Measurements from ENCODE around the gene OCEL1.
A peak's percentile ranks its signal among the peaks of the same experiment; 100 is the strongest.

The OCEL1 gene

GRCh38 chr19:17240062-17240752, 14.2 kb downstream of the OCEL1 start:
- peaks cover 18% of the 10 kb centered on the region for H3K4me1 ChIP-seq
- DNase-seq (ENCODE audit: low spot score in 2 of 2): no peak
- in situ Hi-C loops (cut with MboI; ENCODE audit: low sequenced_read_pairs): no loop called here
- peaks cover 29% of the 10 kb centered on the region for H3K36me3 ChIP-seq (replicated peaks)
- H3K27me3 ChIP-seq (ENCODE audit: low read depth): no peaks in the 10 kb centered on the region
- no peak overlapping the region for H3K4me3 ChIP-seq
- H3K9me3 ChIP-seq: no peaks in the 10 kb centered on the region

- H3K4me3 ChIP-seq: no peak overlapping the region
- peaks cover 18% of the 10 kb centered on the region for H3K4me1 ChIP-seq
- H3K27me3 ChIP-seq (ENCODE audit: low read depth): no peaks in the 10 kb centered on the region
- peaks cover 28% of the 10 kb centered on the region for H3K36me3 ChIP-seq (replicated peaks)
- in situ Hi-C loops (cut with MboI; ENCODE audit: low sequenced_read_pairs): no loop called here
- H3K9me3 ChIP-seq: no peaks in the 10 kb centered on the region
- no peak for DNase-seq (ENCODE audit: low spot score in 2 of 2)
Measured at GRCh38 chr19:17240826-17241399, 14.9 kb downstream of the OCEL1 start.

GRCh38 chr19:17242431-17243208, 16.6 kb downstream of the OCEL1 start:
- no peaks in the 10 kb centered on the region for H3K9me3 ChIP-seq
- H3K36me3 ChIP-seq (replicated peaks): peaks cover 25% of the 10 kb centered on the region
- H3K4me1 ChIP-seq: peaks cover 29% of the 10 kb centered on the region
- no peaks in the 10 kb centered on the region for H3K27me3 ChIP-seq (ENCODE audit: low read depth)
- no peak for DNase-seq (ENCODE audit: low spot score in 2 of 2)
- in situ Hi-C loops (cut with MboI; ENCODE audit: low sequenced_read_pairs): no loop called here
- peak overlapping the region; percentile 82 for H3K4me3 ChIP-seq

GRCh38 chr19:17243211-17243829, 17.3 kb downstream of the OCEL1 start:
- Histone ChIP-seq H3K9me3 (no peaks in the 10 kb centered on the region), H3K4me1 (peaks cover 29% of the 10 kb centered on the region), H3K4me3 (peak overlapping the region; percentile 82), H3K36me3 (replicated peaks) (peaks cover 18% of the 10 kb centered on the region), H3K27me3 (ENCODE audit: low read depth) (no peaks in the 10 kb centered on the region)
- no peak for DNase-seq (ENCODE audit: low spot score in 2 of 2)
- in situ Hi-C loops (cut with MboI; ENCODE audit: low sequenced_read_pairs): no loop called here

GRCh38 chr19:17243830-17244617, 18.0 kb downstream of the OCEL1 start:
- no peaks in the 10 kb centered on the region for H3K9me3 ChIP-seq
- DNase-seq (ENCODE audit: low spot score in 2 of 2): peak; percentile 57 to 88
- H3K4me3 ChIP-seq: peak overlapping the region; percentile 82
- in situ Hi-C loops (cut with MboI; ENCODE audit: low sequenced_read_pairs): no loop called here
- peaks cover 29% of the 10 kb centered on the region for H3K4me1 ChIP-seq
- H3K36me3 ChIP-seq (replicated peaks): peaks cover 11% of the 10 kb centered on the region
- no peaks in the 10 kb centered on the region for H3K27me3 ChIP-seq (ENCODE audit: low read depth)

- Histone ChIP-seq H3K36me3 (replicated peaks) (peaks cover 10% of the 10 kb centered on the region), H3K4me3 (peak overlapping the region; percentile 82), H3K9me3 (no peaks in the 10 kb centered on the region), H3K27me3 (ENCODE audit: low read depth) (no peaks in the 10 kb centered on the region), H3K4me1 (peaks cover 29% of the 10 kb centered on the region)
- DNase-seq (ENCODE audit: low spot score in 2 of 2): no peak
- in situ Hi-C loops (cut with MboI; ENCODE audit: low sequenced_read_pairs): no loop called here
Measured at GRCh38 chr19:17244618-17245534, 18.9 kb downstream of the OCEL1 start.

GRCh38 chr19:17245535-17245984, 19.5 kb downstream of the OCEL1 start, which contains the start of gene NR2F6:
Gene NR2F6, minus strand, starts transcription at chr19:17245919. Its CDS starts 699 bp downstream, at chr19:17245220.
- Histone ChIP-seq H3K9me3 (no peaks in the 10 kb centered on the region), H3K4me1 (peaks cover 29% of the 10 kb centered on the region), H3K4me3 (peak within 1 kb of the TSS; percentile 82), H3K27me3 (ENCODE audit: low read depth) (no peaks in the 10 kb centered on the region), H3K36me3 (replicated peaks) (peaks cover 4% of the 10 kb centered on the region)
- in situ Hi-C loops (cut with MboI; ENCODE audit: low sequenced_read_pairs): no loop called here
- DNase-seq (ENCODE audit: low spot score in 2 of 2): peak in 1 of 2 experiments; percentile 9

- Histone ChIP-seq H3K4me3 (peak overlapping the region; percentile 30), H3K9me3 (no peaks in the 10 kb centered on the region), H3K36me3 (replicated peaks) (no peaks in the 10 kb centered on the region; the same call in 1 of the 2 replicates), H3K4me1 (peaks cover 29% of the 10 kb centered on the region), H3K27me3 (ENCODE audit: low read depth) (no peaks in the 10 kb centered on the region)
- in situ Hi-C loops (cut with MboI; ENCODE audit: low sequenced_read_pairs): no loop called here
- DNase-seq (ENCODE audit: low spot score in 2 of 2): peak in 1 of 2 experiments; percentile 15
Measured at GRCh38 chr19:17246681-17247425, 20.8 kb downstream of the OCEL1 start.

GRCh38 chr19:17248011-17248776, 22.2 kb downstream of the OCEL1 start:
- no peak overlapping the region for H3K4me3 ChIP-seq
- no peak for DNase-seq (ENCODE audit: low spot score in 2 of 2)
- in situ Hi-C loops (cut with MboI; ENCODE audit: low sequenced_read_pairs): no loop called here

GRCh38 chr19:17249887-17250548, 24.0 kb downstream of the OCEL1 start:
- Histone ChIP-seq H3K9me3 (no peaks in the 10 kb centered on the region), H3K4me3 (no peak overlapping the region), H3K4me1 (peaks cover 14% of the 10 kb centered on the region), H3K27me3 (ENCODE audit: low read depth) (no peaks in the 10 kb centered on the region), H3K36me3 (replicated peaks) (no peaks in the 10 kb centered on the region)
- in situ Hi-C loops (cut with MboI; ENCODE audit: low sequenced_read_pairs): no loop called here
- DNase-seq (ENCODE audit: low spot score in 2 of 2): no peak

More at GRCh38 chr19:17248011-17248776, 22.2 kb downstream of the OCEL1 start:
- no peaks in the 10 kb centered on the region for H3K9me3 ChIP-seq
- H3K4me1 ChIP-seq: peaks cover 17% of the 10 kb centered on the region
- no peaks in the 10 kb centered on the region for H3K36me3 ChIP-seq (replicated peaks)
- no peaks in the 10 kb centered on the region for H3K27me3 ChIP-seq (ENCODE audit: low read depth)

- Histone ChIP-seq H3K4me1 (no peaks in the 10 kb centered on the region), H3K36me3 (replicated peaks) (no peaks in the 10 kb centered on the region), H3K27me3 (ENCODE audit: low read depth) (no peaks in the 10 kb centered on the region), H3K4me3 (no peak overlapping the region), H3K9me3 (no peaks in the 10 kb centered on the region)
- in situ Hi-C loops (cut with MboI; ENCODE audit: low sequenced_read_pairs): no loop called here
- DNase-seq (ENCODE audit: low spot score in 2 of 2): no peak
Measured at GRCh38 chr19:17254636-17255035, 28.6 kb downstream of the OCEL1 start.
